Stomach (tissue), 4 donors: ENCODE data around the gene CRIM1.

ENCODE experiments used
- POLR2A ChIP-seq, 4 donors: fragments of 450-650 bp; IDR thresholded peaks; one replicate each; pipeline ENCODE4 v1.6.1; 2016; ENCODE audit warnings: antibody characterized with exemption in 4 of 4, control low read depth in 2 of 4, mild to moderate bottlenecking in 1 of 4, moderate library complexity in 1 of 4
- TF ChIP-seq, protein P1 (sequence below), 7 experiments: fragments of 450-650 bp in 4 of 7; fragments of 200-600 bp in 3 of 7; sonication (generic) in 3 of 7; IDR thresholded peaks; one replicate each; pipeline ENCODE4 v1.5.1; 2016 to 2019; ENCODE audit warnings: antibody characterized with exemption in 7 of 7, control low read depth in 2 of 7, mild to moderate bottlenecking in 1 of 7

DNA sequence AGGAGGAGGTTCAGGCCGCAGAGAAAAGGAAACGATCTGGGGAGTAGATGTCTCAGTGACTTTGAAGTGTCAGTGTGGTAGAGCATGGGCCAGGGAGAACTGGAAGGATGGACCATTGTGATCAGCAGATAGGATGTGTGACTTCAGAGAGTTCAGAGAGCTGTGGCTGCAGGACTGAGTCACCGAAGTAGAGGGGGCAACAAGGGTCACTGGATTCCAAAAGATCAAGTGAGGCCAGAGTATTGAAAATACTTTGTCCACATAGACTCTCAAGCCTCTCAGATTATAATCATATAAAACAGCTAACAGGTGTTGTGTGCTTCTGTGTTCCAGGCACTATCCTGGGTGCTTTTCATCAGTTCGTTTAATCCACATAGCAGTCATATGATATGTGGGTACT is 99.4 kb downstream of the CRIM1 start:
- TF ChIP-seq, protein P1, sequence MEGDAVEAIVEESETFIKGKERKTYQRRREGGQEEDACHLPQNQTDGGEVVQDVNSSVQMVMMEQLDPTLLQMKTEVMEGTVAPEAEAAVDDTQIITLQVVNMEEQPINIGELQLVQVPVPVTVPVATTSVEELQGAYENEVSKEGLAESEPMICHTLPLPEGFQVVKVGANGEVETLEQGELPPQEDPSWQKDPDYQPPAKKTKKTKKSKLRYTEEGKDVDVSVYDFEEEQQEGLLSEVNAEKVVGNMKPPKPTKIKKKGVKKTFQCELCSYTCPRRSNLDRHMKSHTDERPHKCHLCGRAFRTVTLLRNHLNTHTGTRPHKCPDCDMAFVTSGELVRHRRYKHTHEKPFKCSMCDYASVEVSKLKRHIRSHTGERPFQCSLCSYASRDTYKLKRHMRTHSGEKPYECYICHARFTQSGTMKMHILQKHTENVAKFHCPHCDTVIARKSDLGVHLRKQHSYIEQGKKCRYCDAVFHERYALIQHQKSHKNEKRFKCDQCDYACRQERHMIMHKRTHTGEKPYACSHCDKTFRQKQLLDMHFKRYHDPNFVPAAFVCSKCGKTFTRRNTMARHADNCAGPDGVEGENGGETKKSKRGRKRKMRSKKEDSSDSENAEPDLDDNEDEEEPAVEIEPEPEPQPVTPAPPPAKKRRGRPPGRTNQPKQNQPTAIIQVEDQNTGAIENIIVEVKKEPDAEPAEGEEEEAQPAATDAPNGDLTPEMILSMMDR (IDR thresholded peaks at IDR 0.05) = no peak
- TF ChIP-seq POLR2A (IDR thresholded peaks at IDR 0.05) = no peak
